AG10803 (cell line): ENCODE measurements around the gene FSTL4.

Source experiments
- DNase-seq: peaks from one replicate; pipeline ENCODE4 v3.0.0; 2010; ENCODE audit warnings: low read depth
- H3K4me3 ChIP-seq: 2 replicates; pipeline ENCODE4 v1.5.1; 2011; ENCODE audit warnings: mild to moderate bottlenecking, low read length, control low read depth
- TF ChIP-seq, protein P1 (sequence below): conservative IDR thresholded peaks from 2 replicates; pipeline ENCODE4 v1.5.1; 2011; ENCODE audit warnings: mild to moderate bottlenecking, low read length, control low read depth, inconsistent platforms

The FSTL4 gene

GRCh38 chr5:133467335-133467779 lies 145.0 kb downstream of the FSTL4 start:
- TF ChIP-seq, protein P1, sequence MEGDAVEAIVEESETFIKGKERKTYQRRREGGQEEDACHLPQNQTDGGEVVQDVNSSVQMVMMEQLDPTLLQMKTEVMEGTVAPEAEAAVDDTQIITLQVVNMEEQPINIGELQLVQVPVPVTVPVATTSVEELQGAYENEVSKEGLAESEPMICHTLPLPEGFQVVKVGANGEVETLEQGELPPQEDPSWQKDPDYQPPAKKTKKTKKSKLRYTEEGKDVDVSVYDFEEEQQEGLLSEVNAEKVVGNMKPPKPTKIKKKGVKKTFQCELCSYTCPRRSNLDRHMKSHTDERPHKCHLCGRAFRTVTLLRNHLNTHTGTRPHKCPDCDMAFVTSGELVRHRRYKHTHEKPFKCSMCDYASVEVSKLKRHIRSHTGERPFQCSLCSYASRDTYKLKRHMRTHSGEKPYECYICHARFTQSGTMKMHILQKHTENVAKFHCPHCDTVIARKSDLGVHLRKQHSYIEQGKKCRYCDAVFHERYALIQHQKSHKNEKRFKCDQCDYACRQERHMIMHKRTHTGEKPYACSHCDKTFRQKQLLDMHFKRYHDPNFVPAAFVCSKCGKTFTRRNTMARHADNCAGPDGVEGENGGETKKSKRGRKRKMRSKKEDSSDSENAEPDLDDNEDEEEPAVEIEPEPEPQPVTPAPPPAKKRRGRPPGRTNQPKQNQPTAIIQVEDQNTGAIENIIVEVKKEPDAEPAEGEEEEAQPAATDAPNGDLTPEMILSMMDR: no peak
- no peak for DNase-seq
- H3K4me3 ChIP-seq: no peak overlapping the region

GRCh38 chr5:133466556-133467334 lies 145.6 kb downstream of the FSTL4 start:
- TF ChIP-seq, protein P1: no peak
- DNase-seq: no peak
- no peak overlapping the region for H3K4me3 ChIP-seq

GRCh38 chr5:133464013-133464412 lies 148.3 kb downstream of the FSTL4 start:
- no peak overlapping the region for H3K4me3 ChIP-seq
- TF ChIP-seq, protein P1: no peak
- no peak for DNase-seq

- H3K4me3 ChIP-seq: no peak overlapping the region
- TF ChIP-seq, protein P1: no peak
- no peak for DNase-seq
These were observed 150.4 kb downstream of the FSTL4 start for GRCh38 chr5:133461796-133462516.

DNA sequence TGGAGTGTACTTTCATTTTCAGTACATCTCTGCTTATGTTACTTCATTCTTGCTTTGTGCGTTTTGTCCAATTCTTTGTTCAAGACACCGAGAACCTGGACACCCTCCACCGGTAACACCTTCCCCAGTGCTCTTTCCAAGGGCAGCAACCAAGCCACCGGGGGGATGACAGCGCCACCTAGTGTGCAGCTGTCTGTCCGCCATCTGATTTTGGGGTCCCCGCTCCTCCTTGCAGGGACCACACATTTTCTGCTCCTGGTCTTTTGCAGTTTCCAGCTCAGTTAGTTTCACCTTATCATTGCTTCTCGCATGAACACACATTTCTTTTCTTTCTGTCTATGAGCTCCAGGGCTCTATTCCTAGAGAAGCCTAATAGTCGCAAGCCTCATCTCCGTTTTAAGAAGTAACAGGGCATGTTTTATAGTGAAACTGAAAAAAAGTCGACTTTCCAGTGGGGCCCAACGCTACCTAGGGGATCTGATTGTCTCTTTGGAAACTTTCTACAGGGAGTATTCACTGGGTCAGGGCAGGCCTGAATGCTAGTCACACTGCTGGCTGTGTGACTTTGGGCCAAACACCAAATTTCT lies 152.1 kb downstream of the FSTL4 start:
- no peak overlapping the region for H3K4me3 ChIP-seq
- TF ChIP-seq, protein P1: peak; percentile 50
- no peak for DNase-seq

GRCh38 chr5:133459474-133460160 lies 152.7 kb downstream of the FSTL4 start:
- no peak overlapping the region for H3K4me3 ChIP-seq
- TF ChIP-seq, protein P1: no peak
- no peak for DNase-seq
